ENCODE results near the gene OR10H2. TPM values are rescaled to one million over a fixed set of nuclear protein-coding genes. Genes with fewer than 3 reads are reported as not detected.

The OR10H2 gene, protein sequence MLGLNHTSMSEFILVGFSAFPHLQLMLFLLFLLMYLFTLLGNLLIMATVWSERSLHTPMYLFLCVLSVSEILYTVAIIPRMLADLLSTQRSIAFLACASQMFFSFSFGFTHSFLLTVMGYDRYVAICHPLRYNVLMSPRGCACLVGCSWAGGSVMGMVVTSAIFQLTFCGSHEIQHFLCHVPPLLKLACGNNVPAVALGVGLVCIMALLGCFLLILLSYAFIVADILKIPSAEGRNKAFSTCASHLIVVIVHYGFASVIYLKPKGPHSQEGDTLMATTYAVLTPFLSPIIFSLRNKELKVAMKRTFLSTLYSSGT
- total RNA-seq: not detected in 2 replicates

DNA sequence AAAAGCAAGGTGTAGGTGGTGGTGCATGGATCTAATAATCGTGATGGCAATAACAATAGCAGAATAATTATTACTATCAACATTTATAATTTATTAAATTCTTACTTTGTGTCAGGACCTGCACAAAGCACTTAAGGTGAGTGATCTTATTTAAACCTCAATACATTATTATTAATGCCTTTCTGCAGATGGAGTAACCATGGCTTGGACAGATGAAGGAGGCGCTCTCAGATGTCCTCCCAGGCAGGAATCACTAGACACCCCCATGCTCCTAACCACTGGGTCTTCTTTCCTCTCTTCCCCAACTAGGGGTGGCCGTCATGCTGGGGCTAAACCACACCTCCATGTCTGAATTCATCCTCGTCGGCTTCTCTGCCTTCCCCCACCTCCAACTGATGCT, at the start of gene OR10H2:
TSS of gene OR10H2 (plus strand) at position 301 of the 400 bp plus-strand sequence. CDS start at position 321, 20 bp downstream.

DNA sequence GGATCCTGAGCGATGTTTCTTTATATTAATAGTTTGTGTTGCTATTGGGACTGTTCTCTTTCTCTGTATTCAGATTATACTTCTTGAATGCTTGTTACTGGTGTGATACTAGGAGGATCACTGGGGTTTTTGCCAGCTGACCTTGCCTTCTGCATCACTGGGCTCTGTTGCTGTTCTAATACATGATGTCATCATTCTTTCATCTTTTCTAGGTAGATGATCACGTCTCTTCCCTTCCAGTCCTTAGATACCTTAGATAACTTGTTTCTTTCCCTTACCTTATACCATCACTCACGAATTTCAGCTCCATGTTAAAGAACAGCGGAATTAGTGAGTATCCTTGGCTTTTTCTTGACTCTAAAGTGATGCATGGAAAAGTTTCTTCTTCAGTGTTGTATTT, 9.9 kb downstream of the OR10H2 start, which contains the start of gene OR10H3:
TSS of gene OR10H3 (plus strand) at position 264 of the 400 bp plus-strand sequence. CDS start 3,408 bp downstream, outside the sequence.

Other genes with a start within 250 kb of the OR10H2 start
- gene PGLYRP2, start 248.5 kb upstream of the OR10H2 start, total RNA-seq: not detected in 2 replicates
- gene CYP4F22, start 219.5 kb upstream of the OR10H2 start, total RNA-seq: not detected in 2 replicates
- gene CYP4F8, start 112.8 kb upstream of the OR10H2 start, total RNA-seq: not detected in 2 replicates
- gene CYP4F3, start 87.1 kb upstream of the OR10H2 start, total RNA-seq: 0.13 TPM in 1 of 2 replicates, not detected in the other
- not detected in 2 replicates for gene CYP4F12, start 54.9 kb upstream of the OR10H2 start, total RNA-seq
- gene OR10H3, start 10.0 kb downstream of the OR10H2 start, total RNA-seq: not detected in 2 replicates
- gene OR10H5, start 59.6 kb downstream of the OR10H2 start, total RNA-seq: not detected in 2 replicates
- gene OR10H1, start 87.6 kb downstream of the OR10H2 start, total RNA-seq: not detected in 2 replicates
- not detected in 2 replicates for gene CYP4F2, start 170.1 kb downstream of the OR10H2 start, total RNA-seq
- not detected in 2 replicates for gene CYP4F11, start 206.5 kb downstream of the OR10H2 start, total RNA-seq
- gene OR10H4, start 221.0 kb downstream of the OR10H2 start, total RNA-seq: not detected in 2 replicates

Data from epithelial cell of alveolus of lung (primary cell).